Heart left ventricle (tissue), 13 donors: ENCODE measurements around the gene PNCK.

ENCODE experiments used
- CTCF ChIP-seq, 12 donors: fragments of 200-600 bp; sonication (generic) in 4 of 12; IDR thresholded peaks; one replicate each; pipeline versions ENCODE4 v1.5.0 to v1.8.0; 2018 to 2022; ENCODE audit warnings: antibody characterized with exemption in 12 of 12, mild to moderate bottlenecking in 5 of 12
- POLR2A ChIP-seq, 2 donors: fragments of 450-650 bp; IDR thresholded peaks; one replicate each; pipeline ENCODE4 v1.6.1; 2017; ENCODE audit warnings: antibody characterized with exemption in 2 of 2, mild to moderate bottlenecking in 2 of 2, moderate library complexity in 2 of 2
- donor health status: ischemic (EF 13 %, LVEDD 7.1; RV severe dilation, severe dysfunction).
- donor health status: DM: no; HTN: yes; CAD: no.
- donor health status: DM: no; HTN: no; CAD: no.
- donor health status: ischemic (EF 25% LVEDD 6.9; RV normal size, moderate dysfunction).
- donor health status: ischemic (EF 25% LVEDD 5.7; RV mildly dilated, moderate dysfunction).
- donor health status: ischemic (EF 35%, LVEDD 5.7; RV mildly dilated, moderate dysfunction).
- donor health status: nonischemic (EF 11% LVEDD 7.7; RV severe dilation, severe dysfunction).
- donor health status: DM: yes; HTN: yes; CAD: no.
- donor health status: PGD.
- donor health status: ischemic (EF 29% LVEDD 5.4; RV normal size, mild dysfunction).
- donor health status: nonischemic (EF 23%, LVEDD 6.1; RV moderate dilation, normal function).

- TF ChIP-seq CTCF (IDR thresholded peaks at IDR 0.05) (no peak), POLR2A (IDR thresholded peaks at IDR 0.05) (no peak)
These were observed 14.9 kb upstream of the PNCK start for GRCh38 chrX:153688506-153688905.
